HG03378 (cell line): ENCODE results near the gene CD300LB.
A peak's percentile ranks its signal among the peaks of the same experiment; 100 is the strongest.
"Not testable (repeated sequence)": the region's sequence is repeated elsewhere in the genome, so short reads cannot be mapped to it uniquely, and the experiment has no call there.

Experiments used
- ATAC-seq: cut with Tn5 transposase; IDR thresholded peaks from one replicate; pipeline ENCODE4 v1.9.1; 2021; ENCODE audit warnings: mild to moderate bottlenecking, moderate library complexity; ENCODE audit not compliant: unreplicated experiment

The CD300LB gene

DNA sequence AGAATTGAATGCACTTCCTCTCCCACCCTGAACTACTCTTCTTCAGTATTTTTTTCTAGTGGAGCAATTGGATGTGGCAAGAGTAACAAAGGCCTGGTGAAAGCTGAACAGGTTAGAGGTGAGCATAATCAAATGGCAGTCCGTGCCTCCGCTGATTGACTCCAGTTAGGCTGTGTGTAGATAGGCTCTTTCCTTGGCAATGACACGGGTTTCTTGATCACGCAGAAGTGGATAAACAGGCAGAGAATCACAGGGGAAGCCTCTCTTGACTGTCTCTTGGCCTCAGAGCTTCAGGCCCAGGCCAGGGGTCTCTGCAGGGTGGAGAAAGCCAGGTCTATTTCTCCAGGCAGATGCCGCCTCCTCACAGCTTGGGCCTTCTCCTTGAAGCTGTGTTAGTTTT is 4.2 kb downstream of the CD300LB start:
- no peak for ATAC-seq

DNA sequence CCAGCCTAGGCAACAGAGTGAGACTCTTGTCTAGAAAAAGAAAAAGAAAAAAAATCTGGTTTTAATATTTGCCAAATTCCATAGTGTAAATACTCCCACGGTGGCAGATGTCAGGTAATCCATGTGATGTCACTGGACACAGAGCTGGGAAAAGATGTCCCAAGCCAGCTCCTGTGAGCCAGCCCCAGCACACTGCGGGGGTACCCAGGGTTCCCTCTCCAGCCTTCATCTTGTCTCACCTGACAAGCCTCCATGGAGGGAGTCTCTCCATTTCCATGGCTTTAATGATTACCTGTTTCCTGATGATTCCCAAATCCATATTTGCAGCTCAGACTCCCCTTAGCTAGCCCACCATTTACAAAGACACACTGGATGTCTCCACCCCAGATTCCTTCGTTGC is 4.6 kb downstream of the CD300LB start:
- ATAC-seq: no peak

DNA sequence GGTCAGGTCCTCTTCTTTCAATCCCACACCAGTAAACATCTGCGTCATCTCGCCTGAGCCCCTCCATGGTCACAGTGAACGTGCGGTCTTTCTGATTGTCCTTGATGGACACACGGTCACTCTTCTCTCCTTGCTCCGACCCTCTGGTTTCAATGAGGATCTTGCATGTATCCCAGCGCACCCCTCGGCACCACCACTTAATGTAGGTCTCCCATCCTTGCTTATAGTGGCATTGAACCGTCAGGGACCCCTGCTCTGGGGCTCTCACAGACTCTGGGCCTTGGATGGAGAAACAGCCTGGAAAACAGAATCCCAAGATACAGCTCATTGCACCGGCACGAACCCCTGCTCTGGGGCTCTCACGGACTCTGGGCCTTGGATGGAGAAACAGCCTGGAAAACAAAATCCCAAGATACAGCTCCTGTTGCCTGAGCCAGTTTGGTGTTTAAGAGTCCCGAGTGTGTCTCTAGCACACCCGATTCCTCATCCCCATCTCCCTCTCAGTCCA is 5.4 kb downstream of the CD300LB start:
- no peak for ATAC-seq

DNA sequence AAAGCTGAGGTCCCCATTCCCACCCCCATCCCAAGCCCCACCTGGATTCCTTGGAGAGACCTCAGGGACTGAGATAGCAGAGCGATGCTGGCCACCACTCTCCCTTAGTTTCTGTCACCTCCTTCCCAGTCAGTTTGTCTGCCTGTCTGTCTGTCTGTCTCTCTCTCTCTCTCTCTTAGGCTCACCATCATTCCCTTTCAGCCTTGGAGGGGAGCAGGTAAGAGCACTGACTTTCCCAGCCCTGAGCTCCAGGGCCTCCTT is 5.9 kb downstream of the CD300LB start:
- ATAC-seq: no peak

DNA sequence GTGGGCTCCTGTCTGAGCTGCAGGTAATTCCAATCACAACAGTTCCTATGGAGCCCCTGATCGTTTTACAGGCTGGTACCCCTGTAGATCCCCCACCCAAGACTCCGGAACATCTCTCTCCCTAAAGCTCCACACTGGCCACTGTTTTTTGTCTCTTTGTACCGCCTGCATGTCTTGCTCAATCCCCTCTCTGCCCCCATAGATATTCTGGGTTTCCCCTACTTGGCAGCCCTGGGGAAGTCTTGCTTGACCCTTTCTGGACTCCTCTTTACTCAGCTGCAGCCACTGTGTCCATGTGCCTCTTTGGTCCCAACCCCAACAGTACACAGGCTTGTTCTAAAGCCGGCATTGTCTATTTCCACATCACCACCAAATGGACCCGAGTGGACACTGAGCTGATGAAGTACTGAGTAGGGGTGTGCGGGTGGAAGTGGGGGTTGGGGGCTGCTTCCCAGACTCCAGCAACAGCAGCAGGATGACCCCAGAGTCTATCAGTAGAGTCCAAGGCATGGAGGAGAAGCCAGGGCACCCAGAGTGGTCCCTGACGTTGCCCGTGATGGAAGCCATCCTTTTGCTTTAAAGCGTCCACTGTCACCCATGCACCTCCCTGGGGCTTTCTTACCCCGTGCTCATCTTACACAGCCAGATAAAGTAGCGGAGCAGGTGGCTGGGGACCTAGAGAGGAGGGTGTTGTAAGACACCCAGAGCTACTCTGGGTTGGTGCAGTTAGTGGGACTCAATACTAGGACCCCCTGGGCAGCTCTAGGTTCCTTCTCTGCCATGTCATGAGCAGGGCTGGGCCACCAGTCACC is 6.4 kb downstream of the CD300LB start:
- no peak for ATAC-seq

DNA sequence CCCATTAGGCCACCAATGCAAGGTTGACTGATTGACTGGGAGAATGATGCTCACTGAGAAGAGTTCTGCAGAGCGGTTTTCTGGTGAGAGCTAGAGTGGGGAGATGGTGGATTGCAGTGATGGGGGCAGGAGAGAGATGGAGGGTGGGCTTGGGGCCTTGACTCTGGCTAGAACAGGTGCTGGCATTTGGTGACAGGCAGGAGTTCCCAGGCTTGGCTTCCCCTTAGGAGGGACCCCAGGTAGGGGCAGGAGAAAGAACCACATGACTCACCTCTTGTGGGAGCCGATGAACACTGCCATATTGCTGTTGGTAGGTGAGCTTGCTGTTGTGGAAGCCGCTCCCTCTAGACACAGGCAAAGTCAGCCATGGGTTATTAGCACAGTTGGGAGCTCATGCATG is 8.0 kb downstream of the CD300LB start:
- ATAC-seq: no peak

DNA sequence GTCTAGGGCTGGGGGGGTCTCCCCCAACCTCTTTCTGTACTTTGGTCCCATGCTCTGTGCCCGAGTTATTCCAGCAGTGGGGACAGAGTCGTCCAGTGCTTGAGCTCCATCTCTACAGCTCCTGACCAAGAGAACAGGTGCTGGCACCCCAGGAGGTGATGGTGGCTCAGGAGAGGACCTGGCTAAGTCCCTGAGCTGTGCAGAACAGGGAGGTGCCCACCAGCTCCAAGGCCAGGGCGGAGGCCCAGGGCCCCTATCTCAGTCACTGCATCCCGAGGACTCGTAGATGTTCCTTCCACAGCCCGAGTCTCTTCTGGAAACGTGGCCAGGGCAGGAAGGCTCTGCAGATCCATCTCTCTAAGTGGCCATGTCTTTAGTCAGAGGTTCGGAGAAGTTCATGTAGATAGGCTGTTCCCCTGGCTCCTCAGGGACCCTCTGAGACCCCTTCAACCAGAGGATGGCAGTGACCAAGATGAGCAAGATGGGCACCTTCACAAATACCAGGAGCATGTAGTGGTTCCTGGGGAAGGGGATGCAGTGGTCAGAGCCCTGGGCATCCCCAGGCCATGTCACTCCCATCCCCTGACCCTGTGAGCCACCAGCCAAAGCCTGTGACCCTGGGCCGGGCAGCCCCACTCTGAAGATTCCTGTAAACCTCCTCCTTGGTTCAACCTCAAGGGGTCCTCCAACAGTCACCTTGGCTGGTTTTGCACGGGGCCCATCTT is 8.7 kb downstream of the CD300LB start:
- ATAC-seq: no peak

DNA sequence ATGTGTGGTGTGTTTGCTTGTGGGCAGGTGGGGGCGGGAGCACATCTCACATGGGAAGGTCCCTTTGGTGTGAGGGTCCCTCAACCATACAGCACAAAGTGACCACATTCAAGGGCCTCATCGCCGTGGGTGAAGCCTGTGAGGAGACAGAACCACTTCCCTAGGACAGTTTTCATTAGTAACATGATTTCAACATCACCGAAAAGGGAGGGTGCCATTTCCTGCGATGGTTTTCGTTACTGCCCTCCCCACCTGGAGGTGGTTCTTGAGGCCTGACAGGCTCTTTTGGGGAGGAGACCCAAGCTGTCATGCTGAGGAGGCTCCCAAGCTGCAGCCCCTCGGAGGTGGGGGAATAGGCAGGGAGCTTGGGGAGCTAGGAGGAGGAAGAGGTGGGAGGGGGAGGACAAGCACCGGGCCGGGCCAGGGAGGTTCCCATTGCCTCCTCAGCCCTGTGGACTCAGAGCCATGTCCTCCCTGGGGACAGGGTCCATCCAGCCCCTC is 9.5 kb downstream of the CD300LB start:
- no peak for ATAC-seq

DNA sequence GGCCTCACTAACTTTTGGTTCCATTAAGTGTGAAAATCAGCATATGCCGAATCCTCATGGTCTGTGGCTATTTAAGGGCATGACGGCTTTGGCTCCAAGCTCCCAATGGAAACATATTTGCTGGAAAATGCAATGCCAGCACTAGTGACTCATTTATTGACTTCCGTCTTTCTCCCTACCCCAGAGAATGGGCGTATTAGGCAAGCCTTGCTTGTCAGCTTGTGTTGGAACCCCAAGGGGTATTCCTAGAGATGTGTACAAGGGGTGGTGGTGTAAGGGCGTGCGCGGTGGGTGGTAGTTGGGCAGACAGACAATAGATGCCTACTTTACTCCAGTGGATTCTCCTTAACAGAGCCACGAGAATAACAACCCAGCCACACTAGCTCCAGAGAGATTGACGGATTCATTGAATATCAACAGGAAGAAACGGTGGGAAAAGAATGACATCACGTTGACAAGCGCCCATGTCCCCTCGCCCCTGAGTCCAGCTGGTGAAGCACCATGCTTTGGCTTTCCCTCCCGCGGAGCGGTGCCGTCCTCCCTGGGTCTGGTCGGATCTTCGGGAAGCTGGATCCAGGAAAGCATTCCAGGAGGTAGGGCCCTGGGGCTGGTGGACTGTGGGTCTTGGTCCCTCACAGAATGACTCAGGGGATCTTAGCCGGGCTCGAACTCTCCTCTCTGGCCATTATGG is 10.3 kb downstream of the CD300LB start:
- no peak for ATAC-seq

DNA sequence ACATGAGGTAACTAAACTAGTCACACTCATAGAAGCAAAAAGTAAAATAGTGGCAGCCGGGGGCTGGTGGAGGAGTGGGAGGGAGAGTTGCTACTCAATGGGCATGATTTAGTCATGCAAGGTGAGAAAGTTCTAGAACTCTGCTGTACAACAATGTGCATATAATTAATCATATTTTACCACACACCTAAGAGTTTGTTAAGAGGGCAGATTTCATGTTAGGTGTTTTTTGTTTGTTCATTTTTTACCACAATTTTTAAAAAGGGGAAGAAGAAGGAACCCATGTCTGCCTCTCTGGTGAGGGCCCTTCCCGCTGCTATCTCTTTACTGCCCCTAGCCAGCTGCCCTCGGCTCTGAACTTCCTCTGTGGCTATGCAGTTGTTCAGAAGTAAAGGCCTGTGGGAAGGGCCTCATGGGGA is 11.2 kb downstream of the CD300LB start:
- ATAC-seq: no peak

DNA sequence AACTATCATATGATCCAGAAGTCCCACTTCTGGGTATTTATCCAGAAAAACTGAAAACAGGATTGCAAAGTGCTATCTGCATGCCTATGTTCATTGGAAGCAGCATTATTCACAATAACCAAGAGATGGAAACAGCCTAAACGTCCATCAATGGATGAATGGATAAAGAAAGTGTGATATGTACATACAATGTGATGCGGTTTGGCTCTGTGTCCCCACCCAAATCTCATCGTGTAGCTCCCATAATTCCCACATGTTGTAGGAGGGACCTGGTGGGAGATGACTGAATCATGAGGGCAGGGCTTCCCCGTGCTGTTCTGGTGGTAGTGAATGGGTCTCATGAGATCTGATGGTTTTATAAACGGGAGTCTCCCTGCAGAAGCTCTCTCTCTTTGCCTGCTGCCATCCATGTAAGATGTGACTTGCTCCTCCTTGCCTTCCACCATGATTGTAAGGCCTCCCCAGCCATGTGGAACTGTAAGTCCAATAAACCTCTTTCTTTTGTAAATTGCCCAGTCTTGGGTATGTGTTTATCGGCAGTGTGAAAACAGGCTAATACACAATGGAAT is 12.8 kb downstream of the CD300LB start:
- not testable (repeated sequence) for ATAC-seq

DNA sequence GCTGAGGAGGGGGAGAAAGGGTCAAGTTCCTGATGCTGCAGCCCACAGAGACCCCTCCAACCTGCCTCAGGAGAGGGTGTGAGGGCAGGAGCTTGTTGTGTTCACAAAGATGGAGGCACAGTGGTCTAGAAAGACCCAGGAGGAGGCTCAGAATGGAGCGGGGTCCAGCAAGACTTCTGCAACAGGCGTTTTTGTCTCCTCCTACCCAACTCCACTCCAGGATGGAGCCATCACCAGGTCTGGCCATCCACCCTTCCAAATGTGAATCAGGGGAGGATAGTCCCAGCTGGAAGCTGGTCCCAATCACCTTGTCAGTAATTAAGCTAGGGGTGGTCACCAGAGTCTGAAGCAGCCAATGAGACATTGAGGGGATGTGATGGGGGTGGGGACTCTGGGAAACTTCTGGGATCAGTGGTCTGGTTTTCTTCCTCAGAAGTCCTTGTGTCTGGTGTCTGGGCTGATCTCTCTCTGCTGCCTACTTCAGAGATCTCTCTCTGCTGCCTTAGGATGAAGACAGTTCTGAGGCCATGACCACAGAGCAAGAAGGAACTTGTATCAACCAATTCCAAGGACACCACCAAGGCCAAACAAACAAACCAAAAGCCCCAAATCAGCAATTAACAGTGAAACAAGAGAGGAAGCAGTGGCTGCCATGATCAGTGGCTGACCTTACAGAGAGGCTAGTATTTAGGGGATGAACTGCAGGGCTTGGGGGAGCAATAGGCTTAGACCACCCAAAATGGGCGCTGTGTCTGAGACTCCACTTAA is 14.5 kb downstream of the CD300LB start:
- no peak for ATAC-seq

DNA sequence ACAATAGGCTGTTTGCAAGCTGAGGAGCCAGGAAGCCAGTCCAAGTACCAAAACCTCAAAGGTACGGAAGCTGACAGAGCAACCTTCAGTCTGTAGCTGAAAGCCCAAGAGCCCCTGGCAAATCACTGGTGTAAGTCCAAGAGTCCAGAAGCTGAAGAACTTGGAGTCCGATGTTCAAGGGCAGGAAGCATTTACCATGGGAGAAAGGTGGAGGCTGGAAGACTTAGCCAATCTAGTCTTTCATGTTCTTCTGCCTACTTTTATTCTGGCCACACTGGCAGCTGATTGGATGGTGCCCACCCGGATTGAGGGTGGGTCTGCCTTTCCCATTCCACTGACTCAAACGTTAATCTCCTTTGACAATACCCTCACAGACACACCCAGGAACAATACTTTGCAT is 15.3 kb downstream of the CD300LB start:
- no peak for ATAC-seq

DNA sequence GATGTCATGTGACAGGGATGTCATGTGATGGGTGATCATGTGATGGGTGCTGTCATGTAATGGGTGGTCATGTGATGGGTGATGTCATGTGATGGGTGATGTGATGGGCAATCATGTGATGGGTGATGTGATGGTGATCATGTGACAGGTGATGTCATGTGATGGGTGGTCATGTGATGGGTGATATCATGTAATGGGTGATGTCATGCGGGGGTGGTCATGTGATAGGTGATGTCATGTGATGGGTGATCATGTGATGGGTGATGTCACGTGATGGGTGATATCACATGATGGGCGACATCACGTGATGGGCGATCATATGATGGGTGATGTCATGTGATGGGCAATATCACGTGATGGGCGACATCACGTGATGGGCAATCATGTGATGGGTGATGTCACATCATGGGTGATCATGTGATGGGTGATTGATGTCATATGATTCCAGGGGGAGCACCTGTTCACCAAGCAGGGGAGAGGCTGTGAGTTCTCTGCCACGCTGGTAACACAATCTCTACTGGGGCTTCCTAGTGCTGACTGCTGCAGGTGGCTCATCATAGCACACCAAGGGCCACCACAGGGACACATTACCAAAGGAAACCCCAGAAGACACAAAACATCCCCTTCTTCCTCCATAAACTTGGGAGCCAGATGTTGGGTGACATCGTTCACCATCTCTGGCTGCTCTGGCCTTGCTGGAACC is 16.5 kb downstream of the CD300LB start:
- no peak for ATAC-seq

DNA sequence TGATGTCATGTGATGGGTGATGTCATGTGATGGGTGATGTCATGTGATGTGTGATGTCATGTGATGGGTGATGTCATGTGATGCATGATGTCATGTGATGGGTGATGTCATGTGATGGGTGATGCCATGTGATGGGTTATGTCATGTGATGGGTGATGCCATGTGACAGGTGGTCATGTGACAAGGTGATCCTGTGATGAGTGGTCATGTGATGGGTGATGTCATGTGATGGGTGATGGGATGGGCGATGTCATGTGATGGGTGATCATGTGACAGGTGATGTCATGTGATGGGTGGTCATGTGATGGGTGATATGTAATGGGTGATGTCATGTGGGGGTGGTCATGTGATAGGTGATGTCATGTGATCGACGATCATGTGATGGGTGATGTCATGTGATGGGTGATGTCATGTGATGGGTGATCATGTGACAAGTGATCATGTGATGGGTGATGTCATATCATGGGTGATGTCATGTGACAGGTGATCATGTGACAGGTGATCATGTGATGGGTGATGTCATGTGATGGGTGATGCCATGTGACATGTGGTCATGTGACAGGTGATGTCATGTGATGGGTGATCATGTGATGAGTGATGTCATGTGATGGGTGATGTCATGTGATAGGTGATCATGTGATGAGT is 17.2 kb downstream of the CD300LB start:
- ATAC-seq: no peak

DNA sequence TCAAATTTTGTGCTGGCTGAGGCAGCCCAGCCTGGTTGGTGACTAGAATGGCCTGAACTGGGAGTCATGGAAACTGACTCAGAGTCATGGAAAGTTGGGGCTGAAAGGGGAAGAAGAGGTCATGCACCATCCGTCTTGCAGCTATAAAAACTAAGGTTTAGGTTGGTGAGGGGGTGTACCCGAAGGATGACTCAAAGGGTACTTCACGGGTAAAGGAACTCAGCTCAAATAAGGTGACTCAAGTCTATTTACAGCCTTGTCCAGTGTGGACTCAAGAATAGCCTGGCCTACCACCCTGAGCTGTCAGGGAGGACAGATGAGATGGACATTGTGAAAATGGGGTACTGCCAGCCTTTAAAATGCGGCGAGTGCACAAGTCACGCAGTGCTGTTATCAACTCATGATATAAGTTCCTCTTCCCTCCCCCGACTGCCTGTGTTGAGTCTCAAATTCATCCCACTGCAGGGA is 18.6 kb downstream of the CD300LB start:
- peak; percentile 74 for ATAC-seq

DNA sequence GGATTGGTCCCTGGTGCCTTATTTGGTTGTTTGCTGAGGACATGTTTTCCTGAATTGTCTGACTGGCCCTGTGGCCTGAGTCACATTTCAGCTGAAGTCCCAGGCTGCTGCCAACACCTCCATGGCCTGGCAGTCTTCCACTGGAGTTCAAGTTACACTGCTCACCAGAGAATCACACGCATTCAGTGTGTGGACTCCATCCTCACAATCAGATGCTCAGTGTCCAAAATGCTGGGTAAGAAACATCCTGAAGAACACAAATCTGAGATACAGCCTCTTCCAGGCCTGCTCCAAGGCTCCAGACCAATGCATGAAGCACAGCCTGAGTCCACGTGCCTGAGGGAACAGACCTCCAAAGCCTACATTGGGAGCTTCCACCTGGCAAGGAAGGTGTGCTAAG is 19.2 kb downstream of the CD300LB start:
- no peak for ATAC-seq

DNA sequence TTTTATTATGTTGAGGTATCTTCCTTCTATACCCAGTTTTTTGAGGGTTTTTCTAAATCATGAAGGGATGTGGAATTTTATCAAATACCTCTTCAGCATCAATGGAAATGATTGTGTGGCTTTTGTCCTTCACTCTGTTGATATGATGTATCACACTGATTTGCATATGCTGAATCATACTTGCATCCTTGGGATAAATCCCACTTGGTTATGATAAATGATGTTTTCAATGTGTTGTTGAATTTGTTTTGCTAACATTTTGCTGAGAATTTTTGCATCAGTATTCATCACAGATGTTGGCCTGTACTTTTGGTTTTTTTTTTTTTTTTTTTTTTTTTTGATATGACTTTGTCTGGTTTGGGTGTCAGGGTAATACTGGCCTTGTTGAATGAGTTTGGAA is 23.1 kb downstream of the CD300LB start:
- no peak for ATAC-seq

DNA sequence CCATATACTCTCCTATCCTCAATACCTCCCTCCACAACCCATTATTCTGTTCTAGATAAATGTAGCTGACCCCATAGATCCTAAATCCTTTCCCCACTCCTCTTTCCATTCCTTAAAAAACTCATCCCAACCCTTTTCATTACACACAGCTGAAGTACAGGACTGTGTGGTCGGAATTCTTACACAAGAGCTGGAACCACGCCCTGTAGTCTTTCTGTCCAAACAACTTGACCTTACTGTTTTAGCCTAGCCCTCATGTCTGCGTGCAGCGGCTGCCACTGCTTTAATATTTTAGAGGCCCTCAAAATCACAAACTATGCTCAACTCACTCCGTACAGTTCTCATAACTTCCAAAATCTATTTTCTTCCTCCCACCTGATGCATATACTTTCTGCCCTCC is 27.3 kb downstream of the CD300LB start:
- not testable (repeated sequence) for ATAC-seq
